HCT116 (cell line): ENCODE results near the gene MSANTD4. TPM values are rescaled to one million over a fixed set of nuclear protein-coding genes. Genes with fewer than 3 reads are reported as not detected.

Source experiments
- total RNA-seq: library from RNA; stranded (reverse); gene quantifications from one replicate; pipeline ENCODE4 v1.2.1, GENCODE V29; 2021; ENCODE audit not compliant: unreplicated experiment
- TF ChIP-seq, protein P1 (sequence below): IDR thresholded peaks from 2 replicates; pipeline ENCODE4 v1.6.1; 2012; ENCODE audit warnings: low read depth
- TF ChIP-seq, protein P2 (sequence below): IDR thresholded peaks from 2 replicates; pipeline ENCODE4 v1.6.1; 2011; ENCODE audit warnings: mild to moderate bottlenecking, low read length, moderate library complexity; ENCODE audit not compliant: insufficient replicate concordance; ENCODE audit errors: extremely low read depth

The MSANTD4 gene
- total RNA-seq, 1 experiment from 2014 or later: 15.7 TPM

DNA sequence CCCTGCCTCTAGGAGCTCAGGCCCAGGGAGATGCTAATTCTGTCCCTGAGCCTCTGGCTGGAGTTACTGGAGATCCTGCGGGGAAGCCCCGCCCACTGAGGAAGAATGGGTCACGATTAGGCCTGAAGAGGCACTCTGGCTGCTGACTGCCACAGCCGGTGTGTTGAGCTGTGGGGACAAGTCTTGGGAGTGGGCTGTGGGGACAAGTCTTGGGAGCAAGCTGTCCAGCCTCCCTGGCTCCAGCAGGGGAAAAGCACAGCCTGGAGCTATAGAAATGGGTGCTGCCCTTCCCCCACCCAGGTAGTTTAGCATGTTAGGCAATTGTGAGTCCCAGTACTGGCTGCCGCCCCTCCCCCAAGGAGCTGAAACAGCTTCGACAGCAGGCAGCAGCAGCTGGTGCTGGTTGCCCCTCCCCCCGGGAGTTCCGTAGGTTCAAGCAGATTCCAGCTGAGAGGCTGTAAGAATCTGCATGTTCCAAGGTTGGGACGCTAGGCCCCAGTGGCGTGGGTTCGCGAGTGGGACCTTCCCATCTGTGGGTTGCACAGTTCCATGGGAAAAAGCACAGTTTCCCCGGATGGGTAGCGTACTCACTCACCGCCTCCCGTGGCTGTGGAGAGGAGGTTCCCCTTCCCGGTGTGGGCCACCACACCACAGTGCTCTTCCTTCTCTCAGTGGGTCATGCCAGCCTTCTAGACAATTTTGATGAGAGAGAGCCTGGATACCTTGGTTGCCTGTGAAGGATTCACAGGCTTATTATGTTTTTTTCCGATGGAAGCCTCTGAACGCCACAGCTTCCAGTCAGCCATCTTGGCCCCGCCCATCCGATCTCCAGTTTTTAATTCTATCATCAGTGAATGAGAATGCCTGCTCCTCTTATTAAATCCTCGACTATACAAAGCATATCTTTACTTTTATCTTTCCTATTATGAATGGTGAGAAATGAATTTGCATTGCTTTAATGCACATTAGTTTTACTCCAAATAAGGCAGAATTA, 61.5 kb downstream of the MSANTD4 start (continued):
- TF ChIP-seq, protein P1, sequence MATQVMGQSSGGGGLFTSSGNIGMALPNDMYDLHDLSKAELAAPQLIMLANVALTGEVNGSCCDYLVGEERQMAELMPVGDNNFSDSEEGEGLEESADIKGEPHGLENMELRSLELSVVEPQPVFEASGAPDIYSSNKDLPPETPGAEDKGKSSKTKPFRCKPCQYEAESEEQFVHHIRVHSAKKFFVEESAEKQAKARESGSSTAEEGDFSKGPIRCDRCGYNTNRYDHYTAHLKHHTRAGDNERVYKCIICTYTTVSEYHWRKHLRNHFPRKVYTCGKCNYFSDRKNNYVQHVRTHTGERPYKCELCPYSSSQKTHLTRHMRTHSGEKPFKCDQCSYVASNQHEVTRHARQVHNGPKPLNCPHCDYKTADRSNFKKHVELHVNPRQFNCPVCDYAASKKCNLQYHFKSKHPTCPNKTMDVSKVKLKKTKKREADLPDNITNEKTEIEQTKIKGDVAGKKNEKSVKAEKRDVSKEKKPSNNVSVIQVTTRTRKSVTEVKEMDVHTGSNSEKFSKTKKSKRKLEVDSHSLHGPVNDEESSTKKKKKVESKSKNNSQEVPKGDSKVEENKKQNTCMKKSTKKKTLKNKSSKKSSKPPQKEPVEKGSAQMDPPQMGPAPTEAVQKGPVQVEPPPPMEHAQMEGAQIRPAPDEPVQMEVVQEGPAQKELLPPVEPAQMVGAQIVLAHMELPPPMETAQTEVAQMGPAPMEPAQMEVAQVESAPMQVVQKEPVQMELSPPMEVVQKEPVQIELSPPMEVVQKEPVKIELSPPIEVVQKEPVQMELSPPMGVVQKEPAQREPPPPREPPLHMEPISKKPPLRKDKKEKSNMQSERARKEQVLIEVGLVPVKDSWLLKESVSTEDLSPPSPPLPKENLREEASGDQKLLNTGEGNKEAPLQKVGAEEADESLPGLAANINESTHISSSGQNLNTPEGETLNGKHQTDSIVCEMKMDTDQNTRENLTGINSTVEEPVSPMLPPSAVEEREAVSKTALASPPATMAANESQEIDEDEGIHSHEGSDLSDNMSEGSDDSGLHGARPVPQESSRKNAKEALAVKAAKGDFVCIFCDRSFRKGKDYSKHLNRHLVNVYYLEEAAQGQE: no peak
- TF ChIP-seq, protein P2, sequence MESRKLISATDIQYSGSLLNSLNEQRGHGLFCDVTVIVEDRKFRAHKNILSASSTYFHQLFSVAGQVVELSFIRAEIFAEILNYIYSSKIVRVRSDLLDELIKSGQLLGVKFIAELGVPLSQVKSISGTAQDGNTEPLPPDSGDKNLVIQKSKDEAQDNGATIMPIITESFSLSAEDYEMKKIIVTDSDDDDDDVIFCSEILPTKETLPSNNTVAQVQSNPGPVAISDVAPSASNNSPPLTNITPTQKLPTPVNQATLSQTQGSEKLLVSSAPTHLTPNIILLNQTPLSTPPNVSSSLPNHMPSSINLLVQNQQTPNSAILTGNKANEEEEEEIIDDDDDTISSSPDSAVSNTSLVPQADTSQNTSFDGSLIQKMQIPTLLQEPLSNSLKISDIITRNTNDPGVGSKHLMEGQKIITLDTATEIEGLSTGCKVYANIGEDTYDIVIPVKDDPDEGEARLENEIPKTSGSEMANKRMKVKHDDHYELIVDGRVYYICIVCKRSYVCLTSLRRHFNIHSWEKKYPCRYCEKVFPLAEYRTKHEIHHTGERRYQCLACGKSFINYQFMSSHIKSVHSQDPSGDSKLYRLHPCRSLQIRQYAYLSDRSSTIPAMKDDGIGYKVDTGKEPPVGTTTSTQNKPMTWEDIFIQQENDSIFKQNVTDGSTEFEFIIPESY: no peak
- TF ChIP-seq, all 23 proteins: peak for 0

Other genes with a start within 250 kb of the MSANTD4 start
- gene KBTBD3, start 55.1 kb upstream of the MSANTD4 start, total RNA-seq: 10.4 TPM
- gene AASDHPPT, start 55.4 kb upstream of the MSANTD4 start, total RNA-seq: 59.5 TPM